Left cardiac atrium (tissue), 4 donors: ENCODE data around the gene DUSP10. TPM values are rescaled to one million over a fixed set of nuclear protein-coding genes. Genes with fewer than 3 reads are reported as not detected.
A peak's percentile ranks its signal among the peaks of the same experiment; 100 is the strongest.

ENCODE experiments used
- ATAC-seq, 2 donors: fragments of 200-7000 bp; cut with Tn5 transposase; one replicate each; pipeline ENCODE4 v1.9.1; 2020; ENCODE audit warnings: mild to moderate bottlenecking in 2 of 2, moderate library complexity in 2 of 2
- DNase-seq: peaks from one replicate; pipeline ENCODE4 v3.0.0-alpha.2; 2020
- intact Hi-C, 2 donors: fragments of 100-400 bp; cut with DNase I; formaldehyde crosslinking; loops; one replicate each; pipeline versions ENCODE4 v1.14.1 to v1.15.1; 2022 to 2023
- total RNA-seq, 2 donors: library from RNA; stranded (reverse); fragmentation: NEBNext Ultra II Directional; extraction: Animal tissue kit (Norgen Biotek cat#: 25700); gene quantifications; one replicate each; pipeline ENCODE4 v1.2.1, GENCODE V29; 2021
- donor health status: DM: no; HTN: yes; CAD: no.
- donor health status: DM: no; HTN: yes; CAD: no; lungs with severe emphysema.
- donor health status: DM: yes; HTN: yes; CAD: no.
- donor health status: Dilated cardiomyopathy.

DUSP10 gene
- total RNA-seq, 2 donors from 2014 or later: 5.3 to 6.5 TPM

- intact Hi-C loops: no loop called here
Observed at GRCh38 chr1:221719987-221720386, 21.9 kb downstream of the DUSP10 start.

GRCh38 chr1:221719278-221719597, 22.7 kb downstream of the DUSP10 start:
- intact Hi-C loops: no loop called here
- ATAC-seq (no peak), DNase-seq (no peak)

More at GRCh38 chr1:221719987-221720386, 21.9 kb downstream of the DUSP10 start:
- DNase-seq (no peak), ATAC-seq (no peak)

- ATAC-seq (no peak), DNase-seq (no peak)
- intact Hi-C loops: no loop called here
Observed at GRCh38 chr1:221718381-221719277, 23.3 kb downstream of the DUSP10 start.

- intact Hi-C loops: no loop called here
- no peak for ATAC-seq
- DNase-seq: no peak
Observed at GRCh38 chr1:221717485-221717853, 24.4 kb downstream of the DUSP10 start.

GRCh38 chr1:221716713-221717484, 25.0 kb downstream of the DUSP10 start:
- ATAC-seq (no peak), DNase-seq (no peak)
- intact Hi-C loops: no loop called here

- intact Hi-C loops: no loop called here
- ATAC-seq (no peak), DNase-seq (no peak)
Observed at GRCh38 chr1:221715321-221716169, 26.3 kb downstream of the DUSP10 start.

- DNase-seq (no peak), ATAC-seq (no peak)
- intact Hi-C loops: no loop called here
Observed at GRCh38 chr1:221714227-221715152, 27.4 kb downstream of the DUSP10 start.

GRCh38 chr1:221712776-221713431, 29.0 kb downstream of the DUSP10 start:
- intact Hi-C loops: no loop called here
- ATAC-seq (peak; percentile 28 to 83), DNase-seq (no peak)

- no peak for DNase-seq
- intact Hi-C loops: no loop called here
- peak; percentile 64 to 76 for ATAC-seq
Observed at GRCh38 chr1:221712198-221712684, 29.6 kb downstream of the DUSP10 start.

GRCh38 chr1:221711656-221712055, 30.2 kb downstream of the DUSP10 start:
- intact Hi-C loops: no loop called here

GRCh38 chr1:221711063-221711577, 30.8 kb downstream of the DUSP10 start:
- DNase-seq (no peak), ATAC-seq (no peak)
- intact Hi-C loops: no loop called here

More at GRCh38 chr1:221711656-221712055, 30.2 kb downstream of the DUSP10 start:
- no peak for DNase-seq
- no peak for ATAC-seq

GRCh38 chr1:221709854-221710253, 32.0 kb downstream of the DUSP10 start:
- intact Hi-C loops: no loop called here
- ATAC-seq: no peak
- DNase-seq: no peak

- DNase-seq: no peak
- intact Hi-C loops: no loop called here
- peak in 1 of 2 donors; percentile 64 for ATAC-seq
Observed at GRCh38 chr1:221708987-221709386, 32.9 kb downstream of the DUSP10 start.

- DNase-seq (no peak), ATAC-seq (peak; percentile 60 to 65)
- intact Hi-C loops: no loop called here
Observed at GRCh38 chr1:221708076-221708571, 33.8 kb downstream of the DUSP10 start.

GRCh38 chr1:221706876-221707582, 34.9 kb downstream of the DUSP10 start:
- DNase-seq: no peak
- intact Hi-C loops: no loop called here
- no peak for ATAC-seq

- no peak for ATAC-seq
- intact Hi-C loops: no loop called here
- no peak for DNase-seq
Observed at GRCh38 chr1:221706191-221706590, 35.7 kb downstream of the DUSP10 start.

GRCh38 chr1:221704306-221704705, 37.6 kb downstream of the DUSP10 start:
- peak in 1 of 2 donors; percentile 23 for ATAC-seq
- intact Hi-C loops: no loop called here
- no peak for DNase-seq
